ENCODE measurements around the gene NRP2. TPM values are rescaled to one million over a fixed set of nuclear protein-coding genes. Genes with fewer than 3 reads are reported as not detected.

NRP2 gene
- total RNA-seq, 2 donors from 2014 or later, result 9.7 to 21.0 TPM

DNA sequence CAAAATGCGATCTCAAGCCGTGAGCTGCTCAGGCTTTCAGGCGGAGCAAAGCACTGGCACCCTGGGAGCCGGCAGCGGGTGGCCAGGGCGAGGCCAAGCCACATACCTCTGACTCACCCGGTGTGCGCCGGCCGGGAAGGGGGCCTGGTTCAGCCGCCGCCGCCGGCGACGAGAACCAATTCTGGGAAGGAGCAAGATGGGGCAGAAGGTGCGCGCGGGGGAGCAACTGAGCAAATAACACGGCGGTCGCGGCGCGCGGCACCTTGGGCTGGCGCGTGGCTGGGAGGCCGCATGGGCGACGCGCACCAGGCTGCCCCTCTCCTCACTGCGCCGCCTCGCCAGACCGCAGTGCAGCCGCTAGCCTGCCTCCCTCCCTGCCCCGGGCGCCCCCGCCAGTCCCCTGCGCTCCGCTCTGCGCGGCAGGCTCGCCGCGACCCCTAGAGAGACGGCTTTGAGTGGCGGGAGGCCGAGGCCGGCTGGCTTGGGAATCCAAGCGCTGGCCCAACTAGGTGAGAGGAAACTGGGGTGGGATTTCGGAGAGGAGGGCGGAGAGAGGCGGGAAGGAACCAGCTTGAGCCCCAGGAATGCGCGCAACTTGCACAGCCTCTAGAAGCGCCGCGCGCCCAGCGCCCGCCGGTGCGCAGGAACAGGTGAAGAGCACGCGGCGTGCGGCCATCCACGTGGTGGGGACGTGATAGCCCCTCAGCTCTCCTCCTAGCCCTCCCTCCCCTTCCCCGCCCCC, 3.2 kb downstream of the NRP2 start:
- intact Hi-C loops (cut with DNase I), result loop anchor here (10.0 kb wide), 1 partner anchor 1661 kb away; no protein-coding TSS in a partner anchor
- no peak for TF ChIP-seq CTCF (IDR thresholded peaks at IDR 0.05)
- no peak for TF ChIP-seq POLR2A (IDR thresholded peaks at IDR 0.05)
- H3K9me3 ChIP-seq, result no peaks in the 10 kb centered on the region
- no peaks in the 10 kb centered on the region for H3K27me3 ChIP-seq (replicated peaks; ENCODE audit: insufficient read depth)
- H3K27ac ChIP-seq, result peak overlapping the region; percentile 33 to 74
- under 1% methylated on average over 36 of the region's 72 CpGs for WGBS
- no peaks in the 10 kb centered on the region for H3K4me1 ChIP-seq (replicated peaks)
- H3K36me3 ChIP-seq, result no peaks in the 10 kb centered on the region
- peak overlapping the region; percentile 50 for H3K4me3 ChIP-seq
- no peak for DNase-seq (ENCODE audit: low spot score)

GRCh38 chr2:205686056-205686782, 3.9 kb downstream of the NRP2 start:
- no peaks in the 10 kb centered on the region for H3K9me3 ChIP-seq
- DNase-seq (ENCODE audit: low spot score), result no peak
- intact Hi-C loops (cut with DNase I), result loop anchor here (10.0 kb wide), 1 partner anchor 1661 kb away; no protein-coding TSS in a partner anchor
- H3K4me3 ChIP-seq, result peak overlapping the region; percentile 50
- H3K36me3 ChIP-seq, result no peaks in the 10 kb centered on the region
- H3K27me3 ChIP-seq (replicated peaks; ENCODE audit: insufficient read depth), result no peaks in the 10 kb centered on the region
- H3K4me1 ChIP-seq (replicated peaks), result no peaks in the 10 kb centered on the region
- no peak for TF ChIP-seq POLR2A (IDR thresholded peaks at IDR 0.05)
- H3K27ac ChIP-seq, result peak overlapping the region; percentile 33 to 74
- 5% methylated on average over 40 of the region's 45 CpGs for WGBS

GRCh38 chr2:205686783-205687640, 4.7 kb downstream of the NRP2 start:
- H3K27ac ChIP-seq, result peak overlapping the region; percentile 33 to 74
- DNase-seq (ENCODE audit: low spot score), result no peak

DNA sequence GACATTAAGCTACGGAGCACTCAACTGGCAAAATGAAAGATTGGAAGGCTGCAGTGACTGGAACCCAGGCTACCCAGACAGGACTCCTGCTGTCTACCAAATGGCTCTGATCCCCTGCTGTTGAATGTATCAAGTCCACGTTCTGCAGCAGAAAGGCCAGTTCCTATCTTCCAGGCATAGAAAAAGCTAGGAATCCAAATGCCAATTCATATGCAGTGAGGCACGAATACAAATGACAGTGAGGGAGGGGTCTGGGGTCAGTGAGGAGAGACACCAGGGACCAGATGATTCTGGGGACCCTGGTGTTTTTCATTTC, 5.3 kb downstream of the NRP2 start:
- H3K4me3 ChIP-seq, result no peak overlapping the region
- H3K9me3 ChIP-seq, result no peaks in the 10 kb centered on the region
- DNase-seq (ENCODE audit: low spot score), result no peak
- H3K27ac ChIP-seq, result no peak overlapping the region
- 45% methylated on average over 3 of the region's 3 CpGs for WGBS
- no peaks in the 10 kb centered on the region for H3K27me3 ChIP-seq (replicated peaks; ENCODE audit: insufficient read depth)
- TF ChIP-seq POLR2A (IDR thresholded peaks at IDR 0.05), result no peak
- TF ChIP-seq CTCF (IDR thresholded peaks at IDR 0.05), result no peak
- no peak for TF ChIP-seq POLR2AphosphoS5 (IDR thresholded peaks at IDR 0.05)
- no peaks in the 10 kb centered on the region for H3K4me1 ChIP-seq (replicated peaks)
- no peaks in the 10 kb centered on the region for H3K36me3 ChIP-seq
- intact Hi-C loops (cut with DNase I), result loop anchor here (10.0 kb wide), 1 partner anchor 1663 kb away; no protein-coding TSS in a partner anchor

More at GRCh38 chr2:205686783-205687640, 4.7 kb downstream of the NRP2 start:
- 45% methylated on average over 28 of the region's 28 CpGs for WGBS
- intact Hi-C loops (cut with DNase I), result loop anchor here (10.0 kb wide), 1 partner anchor 1662 kb away; no protein-coding TSS in a partner anchor
- Histone ChIP-seq H3K4me3 (peak overlapping the region; percentile 50), H3K4me1 (replicated peaks) (no peaks in the 10 kb centered on the region), H3K27me3 (replicated peaks; ENCODE audit: insufficient read depth) (no peaks in the 10 kb centered on the region), H3K9me3 (no peaks in the 10 kb centered on the region), H3K36me3 (no peaks in the 10 kb centered on the region)
- TF ChIP-seq CTCF (IDR thresholded peaks at IDR 0.05) (no peak), POLR2AphosphoS5 (IDR thresholded peaks at IDR 0.05) (no peak)

Data from prostate gland (tissue), 2 donors.